K562 (cell line): ENCODE data around the gene KLHL25. TPM values are rescaled to one million over a fixed set of nuclear protein-coding genes. Genes with fewer than 3 reads are reported as not detected.

ENCODE experiments used
- ATAC-seq: fragments of 200-7000 bp; cut with Tn5 transposase; 3 replicates; pipeline ENCODE4 v1.9.1; 2020; ENCODE audit warnings: moderate library complexity
- BruUV-seq: library from RNA; stranded (reverse); fragments of 400-500 nt; replicated peaks from 2 replicates; lab custom pipeline; 2021; lab: Mats Ljungman, UMichigan
- CTCF ChIA-PET: fragments of 300-600 bp; formaldehyde crosslinking; extraction: SDS; loops from one replicate; lab custom pipeline; 2021; ENCODE audit warnings: low intra/inter-chr PET ratio; lab: Yijun Ruan, JAX
- POLR2A ChIA-PET: fragments of 300-600, 350-650 bp; sonication (Branson Sonifier 250); formaldehyde crosslinking; extraction: SDS; loops from one replicate; lab custom pipeline; 2021; ENCODE audit warnings: antibody characterized with exemption, inconsistent platforms; lab: Yijun Ruan, JAX
- DNase-seq, 4 experiments: peaks; one replicate each; pipeline versions ENCODE4 v3.0.0 to v3.0.0-alpha.2; 2011 to 2018; ENCODE audit warnings: low spot score in 3 of 4, mixed read lengths in 3 of 4; ENCODE audit errors: extremely low read depth in 1 of 4
- FAIRE-seq: peaks from 2 replicates; lab custom pipeline; 2011; peaks lifted over from hg19 to GRCh38; lab: Jason Lieb, UNC
- H2AFZ ChIP-seq: 2 replicates; pipeline ENCODE4 v1.6.0; 2011; ENCODE audit warnings: low read depth, low read length, control low read depth, inconsistent platforms
- H3K27ac ChIP-seq: fragments of 200-600 bp; 3 replicates; pipeline ENCODE4 v1.8.0; 2011; ENCODE audit warnings: low read depth, mild to moderate bottlenecking, control low read depth, inconsistent platforms, low read length, moderate library complexity, mixed read lengths; ENCODE audit errors: extremely low read depth
- H3K27me3 ChIP-seq, 2 experiments: fragments of 300-600 bp in 1 of 2; 2 replicates in 1 of 2; 3 replicates in 1 of 2; pipeline versions ENCODE4 v1.6.0 to v1.8.0; 2011; ENCODE audit warnings: inconsistent platforms in 2 of 2, low read length in 2 of 2, mild to moderate bottlenecking in 1 of 2, mixed read lengths in 1 of 2, moderate library complexity in 1 of 2; ENCODE audit not compliant: control insufficient read depth in 2 of 2, insufficient read depth in 2 of 2
- H3K36me3 ChIP-seq: fragments of 300-600 bp; 3 replicates; pipeline ENCODE4 v1.8.0; 2011; ENCODE audit warnings: mild to moderate bottlenecking, low read length, inconsistent platforms; ENCODE audit not compliant: control insufficient read depth, insufficient read depth
- H3K4me1 ChIP-seq, 2 experiments: fragments of 200-600 bp in 1 of 2; replicated peaks in 1 of 2; 2 replicates in 1 of 2; 3 replicates in 1 of 2; pipeline versions ENCODE4 v1.5.1 to v1.8.0; 2011; ENCODE audit warnings: inconsistent platforms in 2 of 2, low read length in 2 of 2, mild to moderate bottlenecking in 1 of 2, mixed read lengths in 1 of 2, moderate library complexity in 1 of 2; ENCODE audit not compliant: control insufficient read depth in 2 of 2, insufficient read depth in 2 of 2
- H3K4me2 ChIP-seq: 2 replicates; pipeline ENCODE4 v1.6.1; 2011; ENCODE audit warnings: low read length, control low read depth, inconsistent platforms, mixed read lengths; ENCODE audit not compliant: insufficient read depth
- H3K4me3 ChIP-seq: fragments of 200-600 bp; sonication (generic), shearing (Covaris generic); 2 replicates; pipeline ENCODE4 v1.5.1; 2016; ENCODE audit warnings: control low read depth, inconsistent platforms
- H3K79me2 ChIP-seq: fragments of 200-600 bp; 3 replicates; pipeline ENCODE4 v1.8.0; 2011; ENCODE audit warnings: low read length, inconsistent platforms; ENCODE audit not compliant: control insufficient read depth, insufficient read depth
- H3K9ac ChIP-seq, 2 experiments: 2 replicates each; pipeline versions ENCODE4 v1.6.0 to v1.6.1; 2011; ENCODE audit warnings: low read depth in 2 of 2, low read length in 2 of 2, control low read depth in 1 of 2, inconsistent platforms in 1 of 2, mild to moderate bottlenecking in 1 of 2, mixed read lengths in 1 of 2; ENCODE audit not compliant: insufficient read depth in 1 of 2
- H3K9me1 ChIP-seq: one replicate; pipeline ENCODE4 v1.6.0; 2011; ENCODE audit warnings: inconsistent platforms, mild to moderate bottlenecking, low read length, moderate library complexity; ENCODE audit not compliant: control insufficient read depth, insufficient read depth
- H3K9me3 ChIP-seq: replicated peaks from 2 replicates; pipeline ENCODE4 v1.5.1; 2011; ENCODE audit warnings: low read depth, low read length, inconsistent platforms; ENCODE audit not compliant: control insufficient read depth, insufficient read depth
- H4K20me1 ChIP-seq: replicated peaks from 2 replicates; pipeline ENCODE4 v1.6.1; 2011; ENCODE audit warnings: low read length, inconsistent platforms, mixed read lengths; ENCODE audit not compliant: control insufficient read depth, insufficient read depth
- ARID3B ChIP-seq: fragments of 250-450 bp; sonication (Bioruptor Pico); IDR thresholded peaks from 2 replicates; pipeline ENCODE4 v1.4.0; 2020; ENCODE audit warnings: borderline replicate concordance
- CREB3L1 ChIP-seq: fragments of 450-650 bp; IDR thresholded peaks from 2 replicates; pipeline ENCODE4 v1.6.1; 2014; ENCODE audit warnings: low read depth, mild to moderate bottlenecking, moderate library complexity, borderline replicate concordance
- GABPB2 ChIP-seq: fragments of 250-450 bp; sonication (Bioruptor Pico); conservative IDR thresholded peaks from 2 replicates; pipeline ENCODE4 v1.5.1; 2021; ENCODE audit warnings: mild to moderate bottlenecking
- GTF2E2 ChIP-seq: fragments of 200-800 bp; sonication (Bioruptor generic); IDR thresholded peaks from 2 replicates; pipeline ENCODE4 v1.6.1; 2016; ENCODE audit warnings: missing genetic modification characterization, missing compliant biosample characterization
- HDGF ChIP-seq: fragments of 450-650 bp; IDR thresholded peaks from 2 replicates; pipeline ENCODE4 v1.6.1; 2016
- HSF4 ChIP-seq: fragments of 250-450 bp; sonication (Bioruptor Pico); IDR thresholded peaks from 2 replicates; pipeline ENCODE4 v2.1.2; 2022; ENCODE audit warnings: mild to moderate bottlenecking, moderate library complexity, borderline replicate concordance
- MCM7 ChIP-seq, 2 experiments: fragments of 450-650 bp; IDR thresholded peaks; 2 replicates each; pipeline ENCODE4 v1.6.1; 2016 to 2018
- MECOM ChIP-seq: fragments of 250-450 bp; sonication (Bioruptor Pico); IDR thresholded peaks from 2 replicates; pipeline ENCODE4 v1.8.0; 2022; ENCODE audit warnings: inconsistent platforms
- MYNN ChIP-seq, 2 experiments: sonication (generic); formaldehyde crosslinking in 1 of 2; IDR thresholded peaks; 2 replicates each; pipeline versions ENCODE4 v1.5.0 to v1.6.1; 2016 to 2020; ENCODE audit warnings: antibody characterized with exemption in 1 of 2, missing genetic modification reagents in 1 of 2
- NCOA2 ChIP-seq, 2 experiments: fragments of 450-650 bp; IDR thresholded peaks; 2 replicates each; pipeline ENCODE4 v1.6.1; 2018; ENCODE audit warnings: mild to moderate bottlenecking in 2 of 2, moderate library complexity in 1 of 2; ENCODE audit not compliant: partially characterized antibody in 2 of 2
- PRPF4 ChIP-seq: fragments of 200-400 bp; formaldehyde crosslinking; IDR thresholded peaks from one replicate; pipeline ENCODE4 v1.6.1; 2017; ENCODE audit warnings: low read length, low read depth, mild to moderate bottlenecking; ENCODE audit not compliant: insufficient read depth, poor library complexity, severe bottlenecking
- TBL1XR1 ChIP-seq, 2 experiments: IDR thresholded peaks; 2 replicates each; pipeline ENCODE4 v1.6.1; 2012; ENCODE audit warnings: improper control_type of control experiment in 2 of 2, low read length in 2 of 2, mild to moderate bottlenecking in 1 of 2
- ZBTB34 ChIP-seq: fragments of 250-450 bp; sonication (Bioruptor Pico); IDR thresholded peaks from 2 replicates; pipeline ENCODE4 v1.8.0; 2021; ENCODE audit warnings: mild to moderate bottlenecking, moderate library complexity
- ZFP36 ChIP-seq: fragments of 150-350 bp; IDR thresholded peaks from 2 replicates; pipeline ENCODE4 v1.6.1; 2018; ENCODE audit warnings: low read length, low read depth; ENCODE audit not compliant: partially characterized antibody
- ZNF217 ChIP-seq: sonication (generic); formaldehyde crosslinking; IDR thresholded peaks from 2 replicates; pipeline ENCODE4 v1.8.0; 2022; ENCODE audit warnings: mild to moderate bottlenecking, missing genetic modification reagents
- ZNF511 ChIP-seq: sonication (generic); formaldehyde crosslinking; IDR thresholded peaks from 2 replicates; pipeline ENCODE4 v1.8.0; 2022; ENCODE audit warnings: mild to moderate bottlenecking, missing genetic modification reagents
- WGBS: fragments of 100-300 bp; shearing (Covaris generic); methylation state at CpG from one replicate; pipeline ENCODE4 v1.1.6; 2016; ENCODE audit warnings: low coverage, mixed read lengths; ENCODE audit not compliant: insufficient coverage; ENCODE audit errors: missing lambda C conversion rate; 5-methylcytosine and 5-hydroxymethylcytosine counted together
- in situ Hi-C: fragments of 300-500 bp; cut with MboI; formaldehyde crosslinking; loops from 4 replicates; pipeline ENCODE4 v1.15.0; 2018; ENCODE audit warnings: inconsistent platforms, mixed read lengths
- intact Hi-C: fragments of 100-400 bp; cut with micrococcal nuclease; formaldehyde crosslinking; loops from 2 replicates; pipeline ENCODE4 v1.14.2; 2022
- polyA plus RNA-seq, 8 experiments: library from polyadenylated mRNA; depleted of rRNA in 4 of 8; stranded (reverse) in 5 of 8; unstranded in 3 of 8; fragments of >200 nt; fragmentation: Nextera tagmentation in 2 of 8; fragmentation: Illumina TruSeq in 1 of 8; extraction: Ambion mirVana in 2 of 8; extraction: Trizol in 1 of 8; gene quantifications; 2 replicates each; pipeline versions ENCODE4 v1.2.1 to v1.2.3, GENCODE V29; 2011 to 2014; ENCODE audit warnings: inconsistent platforms in 1 of 8, missing spikeins in 1 of 8
- total RNA-seq, 7 experiments: library from RNA; depleted of rRNA in 6 of 7; stranded (reverse); fragments of >200 nt in 6 of 7; fragmentation: Illumina TruSeq in 2 of 7; extraction: Trizol in 2 of 7; gene quantifications; 2 replicates each; pipeline versions ENCODE4 v1.2.1 to v1.2.3, GENCODE V29; 2011 to 2021; ENCODE audit warnings: low replicate concordance in 1 of 7
- TF ChIP-seq, protein P1 (sequence below): fragments of 450-650 bp; IDR thresholded peaks from 2 replicates; pipeline ENCODE4 v1.7.0; 2016; ENCODE audit warnings: borderline replicate concordance

The KLHL25 gene
- total and polyA plus RNA-seq, 9 of the 15 experiments (the other 6 are each of a cell fraction or from before 2014, with no cell fraction given), result 0.04 to 0.14 (median 0.10) TPM; not detected in 3

GRCh38 chr15:85752124-85752475, 42.6 kb downstream of the KLHL25 start:
- ChIA-PET POLR2A (no interaction called here), CTCF (no interaction called here)
- Histone ChIP-seq H3K9ac (no peak overlapping the region), H3K4me2 (no peak overlapping the region), H3K9me1 (no peaks in the 10 kb centered on the region), H3K4me3 (no peak overlapping the region), H4K20me1 (no peaks in the 10 kb centered on the region; the same call in 1 of the 2 replicates), H3K4me1 (no peaks in the 10 kb centered on the region), H3K36me3 (no peaks in the 10 kb centered on the region), H3K27me3 (peaks cover 20 to 58% of the 10 kb centered on the region in 2 experiments; a peak in 3 of 5 replicates), H3K9me3 (no peaks in the 10 kb centered on the region), H3K79me2 (no peaks in the 10 kb centered on the region), H3K27ac (no peak overlapping the region), H2AFZ (no peak overlapping the region)
- ATAC-seq, result no peak
- WGBS, result 7% methylated on average over 15 of the region's 15 CpGs
- intact Hi-C loops (no loop called here), in situ Hi-C loops (no loop called here)
- FAIRE-seq, result no peak
- no TSS peak for BruUV-seq
- no peak for DNase-seq
- no peak for TF ChIP-seq ARID3B (CRISPR knock-in tag)
- TF ChIP-seq ZNF511, result no peak
- TF ChIP-seq HSF4 (CRISPR knock-in tag), result no peak
- no peak for TF ChIP-seq PRPF4
- TF ChIP-seq GABPB2 (CRISPR knock-in tag), result no peak
- TF ChIP-seq HDGF, result no peak
- TF ChIP-seq, protein P1, sequence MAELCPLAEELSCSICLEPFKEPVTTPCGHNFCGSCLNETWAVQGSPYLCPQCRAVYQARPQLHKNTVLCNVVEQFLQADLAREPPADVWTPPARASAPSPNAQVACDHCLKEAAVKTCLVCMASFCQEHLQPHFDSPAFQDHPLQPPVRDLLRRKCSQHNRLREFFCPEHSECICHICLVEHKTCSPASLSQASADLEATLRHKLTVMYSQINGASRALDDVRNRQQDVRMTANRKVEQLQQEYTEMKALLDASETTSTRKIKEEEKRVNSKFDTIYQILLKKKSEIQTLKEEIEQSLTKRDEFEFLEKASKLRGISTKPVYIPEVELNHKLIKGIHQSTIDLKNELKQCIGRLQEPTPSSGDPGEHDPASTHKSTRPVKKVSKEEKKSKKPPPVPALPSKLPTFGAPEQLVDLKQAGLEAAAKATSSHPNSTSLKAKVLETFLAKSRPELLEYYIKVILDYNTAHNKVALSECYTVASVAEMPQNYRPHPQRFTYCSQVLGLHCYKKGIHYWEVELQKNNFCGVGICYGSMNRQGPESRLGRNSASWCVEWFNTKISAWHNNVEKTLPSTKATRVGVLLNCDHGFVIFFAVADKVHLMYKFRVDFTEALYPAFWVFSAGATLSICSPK, result no peak
- no peak for TF ChIP-seq ZBTB34 (CRISPR knock-in tag)
- TF ChIP-seq MCM7 (IDR thresholded peaks at IDR 0.05), result no peak
- TF ChIP-seq CREB3L1, result no peak
- no peak for TF ChIP-seq ZNF217 (CRISPR knock-in tag)
- no peak for TF ChIP-seq NCOA2 (IDR thresholded peaks at IDR 0.05; ENCODE audit: partially characterized antibody in 2 of 2)
- no peak for TF ChIP-seq MYNN (IDR thresholded peaks at IDR 0.05)
- no peak for TF ChIP-seq MYNN (CRISPR knock-in tag; IDR thresholded peaks at IDR 0.05)
- TF ChIP-seq TBL1XR1 (IDR thresholded peaks at IDR 0.05; ENCODE audit: low read length in 2 of 2), result no peak
- TF ChIP-seq ZFP36, result no peak
- TF ChIP-seq GTF2E2 (tag), result no peak
- no peak for TF ChIP-seq MECOM (CRISPR knock-in tag)
